GM21360 (cell line): Measurements from ENCODE around the gene EIF3K.

Experiments
- ATAC-seq: cut with Tn5 transposase; IDR thresholded peaks from one replicate; pipeline ENCODE4 v1.9.1; 2021; ENCODE audit warnings: mild to moderate bottlenecking, moderate library complexity; ENCODE audit not compliant: unreplicated experiment

EIF3K gene

GRCh38 chr19:38683393-38684077 is 64.5 kb downstream of the EIF3K start:
- ATAC-seq, result no peak

- no peak for ATAC-seq
Measured at GRCh38 chr19:38684078-38684861, 65.3 kb downstream of the EIF3K start.

- ATAC-seq, result no peak
Measured at GRCh38 chr19:38684862-38685665, 66.1 kb downstream of the EIF3K start.

- ATAC-seq, result no peak
Measured at GRCh38 chr19:38685666-38686529, 66.9 kb downstream of the EIF3K start.

GRCh38 chr19:38686530-38686888 is 67.5 kb downstream of the EIF3K start:
- ATAC-seq, result no peak
